Activated CD4-positive, alpha-beta T cell treated with anti-CD3 and anti-CD28 coated beads, Interleukin-2, amount 50 U/mL, for 4 hours (primary cell): ENCODE data around the gene CDC37.
A peak's percentile ranks its signal among the peaks of the same experiment; 100 is the strongest.

Source experiments
- DNase-seq, 2 experiments: peaks; one replicate each; pipeline ENCODE4 v3.0.0-alpha.2; 2020

CDC37 gene

GRCh38 chr19:10403137-10404021, at the start of gene CDC37:
TSS of gene CDC37 (minus strand) at chr19:10403542. CDS start at chr19:10403479, 63 bp downstream.
- DNase-seq, result peak; percentile 96 to 97

DNA sequence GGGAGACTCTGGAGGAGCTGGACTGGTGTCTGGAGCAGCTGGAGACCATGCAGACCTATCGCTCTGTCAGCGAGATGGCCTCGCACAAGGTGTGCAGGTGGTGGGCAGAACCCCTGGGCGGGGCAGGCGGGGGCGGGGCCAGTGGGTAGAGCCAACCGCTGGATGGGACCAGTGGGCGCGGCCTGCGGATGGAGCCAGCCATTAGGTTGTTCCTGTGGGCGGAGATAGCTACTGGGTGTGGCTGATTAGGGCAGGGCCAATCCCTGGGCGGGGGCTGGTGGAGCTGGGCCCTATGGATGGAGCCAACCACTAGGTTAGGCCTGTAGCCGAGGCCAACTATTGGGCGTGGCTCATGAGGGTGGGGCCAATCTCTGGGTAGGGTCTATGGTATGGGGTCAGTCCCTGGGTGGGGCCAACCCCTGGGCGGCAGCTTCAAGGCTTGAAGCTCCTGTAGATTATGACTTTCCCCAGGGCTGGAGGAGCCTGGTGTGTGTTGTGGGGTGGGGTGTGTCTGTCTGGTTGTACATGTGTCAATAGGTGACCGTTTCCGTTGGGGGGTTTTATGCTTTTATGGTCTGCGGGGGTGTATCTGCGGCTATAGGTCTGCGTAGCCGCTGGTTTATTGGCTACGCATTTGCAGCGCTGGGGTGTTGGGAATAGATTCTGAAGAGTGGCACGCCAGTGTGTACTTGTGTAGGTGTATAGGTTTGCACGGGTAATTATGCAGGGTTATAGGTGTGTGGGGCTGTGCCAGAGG, 47.7 kb upstream of the CDC37 start:
- DNase-seq, result no peak

- no peak for DNase-seq
Observed at GRCh38 chr19:10450191-10450852, 47.0 kb upstream of the CDC37 start.

GRCh38 chr19:10449037-10449436, 45.7 kb upstream of the CDC37 start:
- no peak for DNase-seq

DNA sequence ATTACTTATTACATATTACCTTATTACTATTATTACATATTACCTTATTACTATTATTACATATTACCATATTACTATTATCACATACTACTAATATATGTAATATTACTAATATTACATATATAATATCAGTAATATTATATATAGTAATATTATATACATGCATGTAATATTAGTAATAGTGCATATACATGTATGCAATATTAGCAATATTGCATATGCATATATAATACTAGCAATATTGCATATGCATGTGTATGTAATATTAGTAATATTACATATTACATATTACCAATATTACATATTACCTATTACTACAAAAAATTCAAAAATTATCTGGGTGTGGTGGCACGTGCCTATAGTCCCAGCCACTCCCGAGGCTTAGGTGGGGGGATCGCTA, 39.4 kb upstream of the CDC37 start:
- DNase-seq, result no peak

GRCh38 chr19:10439588-10439987, 36.2 kb upstream of the CDC37 start:
- no peak for DNase-seq

DNA sequence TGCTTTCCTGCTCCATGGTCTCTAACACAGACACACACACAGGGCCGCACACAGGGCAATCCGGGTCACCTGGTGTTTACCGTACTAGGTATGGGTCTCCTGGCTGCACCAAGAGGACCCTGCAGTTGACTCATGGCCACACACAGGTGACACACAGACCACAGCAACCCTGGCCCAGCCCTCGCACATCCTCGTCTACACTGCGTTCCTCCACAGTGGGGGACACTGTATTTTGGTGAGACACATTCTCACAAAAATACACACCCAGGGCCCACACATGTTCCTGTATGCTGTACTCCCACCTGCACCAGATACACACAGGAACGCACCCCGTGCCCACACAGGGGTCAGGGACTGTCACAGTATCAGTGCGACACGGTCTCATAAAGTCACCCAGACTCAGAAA, 29.8 kb upstream of the CDC37 start:
- DNase-seq, result no peak

- no peak for DNase-seq
Observed at GRCh38 chr19:10432736-10433130, 29.4 kb upstream of the CDC37 start.

- DNase-seq, result peak; percentile 49 to 50
Observed at GRCh38 chr19:10431943-10432735, 28.8 kb upstream of the CDC37 start.

GRCh38 chr19:10431254-10431942, 28.1 kb upstream of the CDC37 start:
- no peak for DNase-seq

DNA sequence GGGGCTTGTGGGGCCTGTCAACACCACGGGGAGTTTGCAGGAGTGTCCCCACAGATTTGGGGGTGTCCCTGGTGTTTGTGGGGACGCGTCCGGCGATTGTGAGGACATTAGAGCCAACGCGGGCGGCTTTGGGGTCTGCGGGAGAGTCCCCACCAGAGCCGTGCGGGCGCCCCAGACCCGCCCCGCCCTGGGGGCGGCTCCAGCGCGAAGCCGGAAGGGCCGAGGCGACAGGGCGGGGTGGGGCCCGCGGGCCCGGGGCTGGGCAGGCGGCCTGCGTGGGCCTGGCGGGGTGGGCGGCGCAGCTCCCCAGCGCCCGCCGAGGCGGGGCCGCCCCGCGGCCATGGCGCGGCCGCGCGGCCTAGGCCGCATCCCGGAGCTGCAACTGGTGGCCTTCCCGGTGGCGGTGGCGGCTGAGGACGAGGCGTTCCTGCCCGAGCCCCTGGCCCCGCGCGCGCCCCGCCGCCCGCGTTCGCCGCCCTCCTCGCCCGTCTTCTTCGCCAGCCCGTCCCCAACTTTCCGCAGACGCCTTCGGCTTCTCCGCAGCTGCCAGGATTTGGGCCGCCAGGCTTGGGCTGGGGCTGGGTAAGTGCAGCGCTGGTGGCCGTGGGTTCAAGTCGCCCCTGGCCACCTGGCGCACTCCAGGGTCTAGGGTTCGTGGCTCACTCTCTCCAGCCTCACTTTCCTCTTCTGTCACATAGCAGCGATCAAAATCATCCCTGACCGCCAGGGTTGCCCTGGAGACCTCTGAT, 27.3 kb upstream of the CDC37 start:
- no peak for DNase-seq

DNA sequence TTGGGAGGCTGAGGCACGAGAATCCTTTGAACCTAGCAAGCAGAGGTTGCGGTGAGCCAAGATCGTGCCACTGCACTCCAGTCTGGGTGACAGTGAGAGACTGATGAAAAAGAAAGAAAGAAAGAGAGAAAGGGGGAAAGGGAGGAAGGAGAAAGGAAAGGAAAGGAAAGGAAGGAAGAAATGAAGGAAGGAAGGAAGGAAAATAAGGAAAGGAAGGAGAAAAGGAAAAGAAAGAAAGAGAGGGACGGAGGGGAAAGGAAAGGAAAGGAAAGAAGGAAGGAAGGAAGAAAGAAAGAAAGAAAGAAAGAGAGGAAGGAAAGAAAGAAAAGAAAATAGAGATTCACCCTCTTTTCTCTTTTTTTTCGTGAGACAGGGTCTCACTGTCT, 25.6 kb upstream of the CDC37 start:
- DNase-seq, result no peak

- DNase-seq, result no peak
Observed at GRCh38 chr19:10427169-10427568, 23.8 kb upstream of the CDC37 start.

GRCh38 chr19:10424011-10424637, 20.8 kb upstream of the CDC37 start:
- peak; percentile 55 to 59 for DNase-seq

DNA sequence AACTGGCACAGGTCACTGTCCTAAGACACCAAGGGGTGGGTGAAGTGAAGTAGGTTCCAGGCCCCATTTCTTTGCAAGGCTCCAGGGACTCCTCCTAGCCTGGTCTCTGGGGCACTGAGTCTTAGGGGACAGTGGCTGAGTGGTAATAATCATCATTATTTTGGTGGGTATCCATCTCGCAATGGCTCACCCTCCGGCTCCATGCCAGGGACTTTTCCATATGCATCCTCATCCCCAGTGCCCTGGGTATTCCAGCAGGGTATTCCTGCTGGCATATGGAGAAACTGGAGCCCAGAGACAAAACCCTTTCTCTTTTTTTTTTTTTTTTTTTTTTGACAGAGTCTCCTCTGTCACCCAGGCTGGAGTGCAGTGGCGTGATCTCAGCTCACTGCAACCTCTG, 19.5 kb upstream of the CDC37 start:
- DNase-seq, result no peak

DNA sequence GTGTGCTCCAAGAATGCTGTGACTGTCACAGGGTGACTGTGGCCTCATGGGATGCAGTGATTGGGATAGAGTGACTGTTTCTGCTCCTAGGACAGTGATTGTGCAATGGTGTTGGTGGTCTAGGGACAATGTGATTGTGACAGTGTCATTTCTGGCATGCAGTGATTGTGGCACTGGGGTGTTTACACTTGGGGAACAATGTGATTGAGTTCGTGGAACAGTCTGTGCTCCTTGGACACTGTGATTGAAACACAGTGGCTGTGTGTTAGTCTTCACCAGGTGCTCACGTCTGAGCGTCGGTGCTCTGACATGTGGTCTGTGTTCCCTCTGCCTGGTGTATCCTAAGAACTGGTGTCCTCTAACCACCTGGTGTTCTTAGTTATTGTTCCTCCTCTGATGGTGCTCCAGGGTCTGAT, 18.7 kb upstream of the CDC37 start:
- no peak for DNase-seq

DNA sequence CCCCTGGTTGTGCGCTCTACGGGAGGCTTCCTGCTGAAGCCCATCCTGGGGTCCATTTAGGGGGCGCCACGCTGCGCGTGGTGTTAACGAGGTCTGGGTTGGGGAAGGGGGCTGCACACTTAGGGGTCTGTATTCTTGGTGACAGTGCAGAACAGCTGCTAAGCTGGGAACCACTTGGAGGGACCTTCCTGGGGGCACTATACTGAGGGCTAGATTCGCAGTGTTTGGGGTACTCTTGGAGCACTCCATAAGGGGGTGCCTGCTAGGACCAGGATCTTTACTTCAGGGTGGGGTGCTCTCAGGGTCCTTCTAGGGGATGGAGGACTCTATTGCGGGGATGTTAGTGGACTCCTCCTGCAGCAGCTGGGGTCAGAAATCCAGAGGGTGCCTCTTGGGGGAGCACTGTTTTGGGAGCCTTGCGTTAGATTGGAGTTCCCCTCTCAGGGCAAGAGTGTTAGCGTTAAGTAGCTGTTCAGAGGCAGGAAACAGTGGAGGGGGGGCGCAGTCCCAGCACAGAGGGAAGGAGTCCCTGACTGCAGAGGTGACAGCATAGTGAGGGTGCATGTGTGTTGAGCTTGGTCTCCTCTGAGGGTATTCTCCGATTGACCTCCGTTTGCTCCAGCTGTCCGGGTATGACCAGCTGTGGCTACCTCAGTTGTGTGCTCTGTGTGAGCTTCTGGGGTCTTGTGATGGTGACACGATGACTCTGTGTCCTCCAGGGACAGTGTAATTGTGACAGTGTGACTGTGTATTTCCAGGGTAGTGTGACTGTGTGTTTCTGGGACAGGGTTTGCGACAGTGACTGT, 18.1 kb upstream of the CDC37 start:
- DNase-seq, result no peak

DNA sequence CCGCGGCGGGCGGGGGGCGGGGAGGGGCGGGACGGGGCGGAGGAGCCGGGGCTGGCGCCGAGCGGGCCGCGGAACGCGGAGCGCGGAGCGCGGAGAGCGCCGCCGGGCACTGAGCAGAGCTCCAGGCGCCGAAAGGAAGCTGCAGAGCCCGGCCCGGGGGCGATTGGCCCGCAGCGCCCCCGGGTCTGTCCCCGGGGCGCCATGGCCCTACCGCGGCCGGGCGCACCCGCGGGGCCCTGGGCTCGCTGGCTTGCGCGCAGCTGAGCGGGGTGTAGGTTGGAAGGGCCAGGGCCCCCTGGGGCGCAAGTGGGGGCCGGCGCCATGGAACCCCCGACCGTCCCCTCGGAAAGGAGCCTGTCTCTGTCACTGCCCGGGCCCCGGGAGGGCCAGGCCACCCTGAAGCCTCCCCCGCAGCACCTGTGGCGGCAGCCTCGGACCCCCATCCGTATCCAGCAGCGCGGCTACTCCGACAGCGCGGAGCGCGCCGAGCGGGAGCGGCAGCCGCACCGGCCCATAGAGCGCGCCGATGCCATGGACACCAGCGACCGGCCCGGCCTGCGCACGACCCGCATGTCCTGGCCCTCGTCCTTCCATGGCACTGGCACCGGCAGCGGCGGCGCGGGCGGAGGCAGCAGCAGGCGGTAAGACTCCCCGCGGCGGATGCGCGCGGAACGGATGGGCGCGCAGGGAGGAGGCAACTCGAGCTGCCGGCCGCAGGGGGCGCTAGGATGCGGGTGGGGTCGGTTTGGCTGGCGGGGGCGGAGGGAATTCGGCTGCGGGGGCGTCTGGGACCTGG, 17.3 kb upstream of the CDC37 start, which contains the start of gene PDE4A:
Gene PDE4A, plus strand, starts transcription at position 95 of the 796 bp plus-strand sequence. Its CDS starts 227 bp downstream, at position 322.
- DNase-seq, result peak in 1 of 2 experiments; percentile 40
